Renal pelvis (tissue), 4 donors: ENCODE results near the gene RAPGEF4. TPM values are rescaled to one million over a fixed set of nuclear protein-coding genes. Genes with fewer than 3 reads are reported as not detected.

Experiments
- DNase-seq: peaks from one replicate; pipeline ENCODE4 v3.0.0-alpha.2; 2013
- polyA plus RNA-seq, 3 donors: library from polyadenylated mRNA; unstranded; fragments of 120-200 nt; gene quantifications; one replicate each; pipeline ENCODE4 v1.2.1, GENCODE V29; 2013; ENCODE audit not compliant: insufficient read length in 3 of 3

Gene RAPGEF4
- polyA plus RNA-seq, 3 donors, result 7.9 to 13.0 (median 10.2) TPM

GRCh38 chr2:172937884-172938712 is 202.5 kb downstream of the RAPGEF4 start:
- no peak for DNase-seq

GRCh38 chr2:172938713-172939375 is 203.2 kb downstream of the RAPGEF4 start:
- DNase-seq, result no peak

GRCh38 chr2:172943539-172943938 is 207.9 kb downstream of the RAPGEF4 start:
- DNase-seq, result no peak

GRCh38 chr2:172944022-172944793 is 208.6 kb downstream of the RAPGEF4 start:
- DNase-seq, result no peak

- DNase-seq, result no peak
Measured at GRCh38 chr2:172944794-172945509, 209.3 kb downstream of the RAPGEF4 start.

- DNase-seq, result no peak
Measured at GRCh38 chr2:172945510-172945850, 209.8 kb downstream of the RAPGEF4 start.

- no peak for DNase-seq
Measured at GRCh38 chr2:172947461-172948153, 212.0 kb downstream of the RAPGEF4 start.

GRCh38 chr2:172949522-172949921 is 213.9 kb downstream of the RAPGEF4 start:
- DNase-seq, result no peak

- DNase-seq, result no peak
Measured at GRCh38 chr2:172950565-172950964, 214.9 kb downstream of the RAPGEF4 start.

GRCh38 chr2:172951554-172951953 is 215.9 kb downstream of the RAPGEF4 start:
- DNase-seq, result no peak

GRCh38 chr2:172953411-172953810 is 217.8 kb downstream of the RAPGEF4 start:
- no peak for DNase-seq

GRCh38 chr2:172953970-172954852 is 218.6 kb downstream of the RAPGEF4 start:
- no peak for DNase-seq

- no peak for DNase-seq
Measured at GRCh38 chr2:172955587-172955986, 219.9 kb downstream of the RAPGEF4 start.

- no peak for DNase-seq
Measured at GRCh38 chr2:172957734-172958133, 222.1 kb downstream of the RAPGEF4 start.

- no peak for DNase-seq
Measured at GRCh38 chr2:172962082-172962481, 226.4 kb downstream of the RAPGEF4 start.

- no peak for DNase-seq
Measured at GRCh38 chr2:172962824-172963223, 227.2 kb downstream of the RAPGEF4 start.

- DNase-seq, result no peak
Measured at GRCh38 chr2:172964511-172965139, 229.0 kb downstream of the RAPGEF4 start.

- no peak for DNase-seq
Measured at GRCh38 chr2:172965433-172966212, 230.0 kb downstream of the RAPGEF4 start.
